Embryonic facial prominence (tissue), 1 donor: ENCODE data around the gene AP3S2.
"Not testable (repeated sequence)": the region's sequence is repeated elsewhere in the genome, so short reads cannot be mapped to it uniquely, and the experiment has no call there.

Experiments
- DNase-seq: peaks from one replicate; pipeline ENCODE4 v3.0.0-alpha.2; 2016; ENCODE audit errors: extremely low spot score

AP3S2 gene

DNA sequence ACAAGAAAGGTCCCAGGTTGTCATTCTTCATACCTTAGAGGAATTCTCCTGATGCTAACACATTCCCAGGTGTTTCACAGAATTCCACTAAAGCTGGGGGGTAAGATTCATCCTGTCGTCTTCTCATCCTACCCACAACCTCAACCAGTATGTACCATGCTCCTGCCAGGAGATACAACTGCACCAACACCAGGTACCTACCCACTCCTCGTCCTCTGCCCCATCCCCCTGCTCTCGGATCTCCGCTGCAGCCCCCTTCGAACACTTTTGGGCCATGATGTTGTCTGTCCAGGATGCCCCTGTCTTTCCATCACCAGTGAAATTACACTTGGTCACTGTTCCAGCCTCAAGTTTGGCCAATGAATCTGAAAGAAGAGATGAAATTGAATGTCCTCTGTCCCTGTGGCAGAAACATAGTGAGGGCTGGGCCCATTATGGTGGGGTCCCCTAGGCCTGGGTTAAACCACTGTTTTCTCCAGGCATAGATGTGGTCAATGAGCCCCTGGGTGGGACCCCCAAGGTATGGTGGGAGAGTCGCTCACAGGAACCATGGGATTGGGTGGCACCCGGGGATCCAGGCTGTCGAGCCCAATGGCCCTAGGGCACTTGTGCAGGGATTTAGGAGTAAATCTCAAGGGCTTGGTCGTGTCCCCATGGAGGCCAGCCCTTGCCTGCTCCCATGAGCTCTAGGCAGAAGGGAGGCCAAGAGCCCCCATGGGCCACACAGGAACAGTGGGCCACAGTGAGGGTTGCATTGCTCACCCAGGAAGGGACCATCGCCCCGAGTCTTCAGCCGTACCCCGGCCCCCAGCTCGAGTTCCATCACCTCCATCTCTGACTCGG, 9.4 kb upstream of the AP3S2 start:
- no peak for DNase-seq

DNA sequence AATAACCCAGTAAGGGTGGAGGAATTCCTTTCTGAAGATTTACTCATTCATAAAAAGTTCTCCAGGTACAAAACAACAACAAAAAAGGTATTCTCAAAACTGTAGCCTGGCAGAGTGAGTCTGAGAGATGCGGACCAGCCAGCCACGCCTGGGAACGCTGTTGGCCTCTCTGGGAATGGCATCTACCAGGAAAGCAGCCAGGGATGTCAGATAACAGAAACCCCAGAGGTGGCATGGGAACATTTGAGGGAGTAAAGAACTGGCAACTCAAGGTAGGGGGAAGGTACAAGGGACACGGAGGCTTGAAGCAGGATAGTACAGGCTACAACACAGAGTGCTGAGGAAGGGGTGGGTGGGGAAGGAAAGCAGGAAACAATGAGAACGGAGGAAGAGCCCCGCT, 7.1 kb upstream of the AP3S2 start:
- no peak for DNase-seq

DNA sequence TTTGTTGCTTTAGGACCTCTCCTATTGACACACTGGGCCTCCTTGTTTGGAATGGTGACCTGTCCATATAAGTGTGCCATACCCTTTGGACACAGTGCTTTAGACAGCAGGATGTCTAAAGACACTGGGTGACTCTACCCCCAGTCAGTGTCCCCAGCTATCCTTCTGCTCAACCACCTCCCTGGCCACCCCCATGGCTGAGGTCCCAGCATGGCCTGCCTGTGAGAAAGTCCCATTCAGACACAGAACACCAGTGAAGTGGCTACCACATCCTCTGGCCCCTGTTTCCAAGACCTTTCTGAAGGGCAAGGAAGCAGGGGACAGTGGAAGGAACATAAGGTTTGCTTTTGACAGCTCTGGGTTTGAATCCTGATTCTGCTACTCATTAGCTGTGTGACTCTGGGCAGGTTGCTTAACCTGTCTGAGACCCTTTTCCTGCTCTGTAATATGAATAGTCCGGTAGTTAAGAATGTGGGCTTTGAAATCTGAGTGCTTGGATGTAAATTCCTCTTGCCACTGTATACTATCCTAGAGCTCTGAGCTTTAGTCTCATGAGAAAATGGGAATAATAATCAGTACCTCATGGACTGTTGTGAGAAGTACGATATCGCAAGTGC, 6.3 kb upstream of the AP3S2 start:
- DNase-seq, result no peak

DNA sequence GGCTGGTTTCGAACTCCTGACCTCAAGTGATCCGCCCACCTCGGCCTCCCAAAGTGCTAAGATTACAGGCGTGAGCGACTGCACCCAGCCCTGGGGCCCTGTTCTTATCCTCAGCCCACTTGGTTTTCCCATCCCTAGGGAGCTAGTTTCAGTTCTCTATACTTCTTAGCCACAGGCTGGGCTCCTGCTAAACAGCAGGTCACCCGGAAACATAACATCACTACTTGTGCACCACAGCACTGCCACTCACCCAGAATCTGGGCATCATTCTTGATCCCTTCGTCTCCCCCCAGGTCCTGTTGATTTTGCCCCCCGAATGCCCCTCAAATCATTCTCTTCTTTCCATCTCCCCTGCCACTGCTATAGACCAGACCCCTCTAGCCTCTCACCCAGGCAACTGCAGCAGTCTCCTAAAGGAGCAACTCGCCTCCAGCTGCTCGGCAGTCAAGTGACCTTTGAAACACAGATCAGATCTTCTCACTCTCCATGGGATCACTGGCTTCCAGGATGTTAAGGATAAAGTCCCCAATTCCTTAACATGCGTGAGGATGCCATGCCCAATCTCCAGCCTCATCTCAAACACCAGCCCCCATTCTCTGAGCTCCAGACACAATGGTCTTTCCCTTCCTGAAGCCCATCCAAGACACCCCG, 5.6 kb upstream of the AP3S2 start:
- no peak for DNase-seq

DNA sequence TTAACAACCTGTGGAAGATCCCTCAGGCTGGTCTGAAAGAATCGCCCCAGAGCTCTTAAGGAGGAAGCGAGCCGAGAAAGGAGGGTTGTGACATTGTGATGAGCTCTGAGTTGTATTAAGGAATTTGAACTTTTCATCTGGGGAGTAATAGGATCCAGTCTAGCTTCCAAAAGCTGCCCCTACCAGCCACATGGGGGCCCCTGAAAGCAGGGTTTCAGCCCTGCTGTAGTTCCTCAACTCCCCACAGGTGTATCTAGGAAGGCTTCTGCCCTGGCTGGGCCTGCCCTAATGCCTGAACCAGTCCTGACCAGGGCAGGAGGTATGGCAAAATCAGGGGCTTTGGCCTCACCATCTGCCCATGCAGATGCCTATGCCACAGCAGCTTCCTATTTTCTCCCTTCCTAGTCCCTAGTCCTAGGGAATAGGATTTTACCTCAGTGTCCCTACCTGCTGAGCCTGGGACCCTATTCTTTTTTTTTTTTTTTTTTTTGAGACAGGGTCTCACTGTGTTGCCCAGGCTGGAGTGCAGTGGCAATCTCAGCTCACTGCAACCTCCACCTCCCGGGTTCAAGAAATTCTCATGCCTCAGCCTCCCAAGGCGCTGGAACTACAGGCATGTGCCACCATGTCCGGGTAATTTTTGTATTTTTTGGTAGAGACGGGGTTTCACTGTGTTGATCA, 5.0 kb upstream of the AP3S2 start:
- no peak for DNase-seq

DNA sequence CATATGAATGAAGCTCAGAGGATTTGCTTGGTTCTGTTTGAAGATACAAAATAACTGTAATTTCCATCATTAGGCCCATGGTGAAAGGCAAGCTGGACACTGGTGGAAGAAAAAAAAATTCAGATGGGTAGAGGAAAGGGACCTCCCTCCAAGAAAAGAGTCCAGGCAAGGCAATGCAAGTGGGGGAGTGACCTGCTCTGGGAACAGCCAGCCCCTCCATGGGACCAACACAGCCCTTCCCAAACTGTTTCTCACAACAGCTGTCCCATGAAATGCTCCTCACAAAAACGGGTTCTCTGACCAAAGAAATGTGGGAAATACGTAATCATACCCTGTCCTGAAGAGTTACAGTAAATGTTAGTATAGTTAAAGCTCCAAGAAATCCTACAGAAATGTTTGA, 4.4 kb upstream of the AP3S2 start:
- DNase-seq, result no peak

DNA sequence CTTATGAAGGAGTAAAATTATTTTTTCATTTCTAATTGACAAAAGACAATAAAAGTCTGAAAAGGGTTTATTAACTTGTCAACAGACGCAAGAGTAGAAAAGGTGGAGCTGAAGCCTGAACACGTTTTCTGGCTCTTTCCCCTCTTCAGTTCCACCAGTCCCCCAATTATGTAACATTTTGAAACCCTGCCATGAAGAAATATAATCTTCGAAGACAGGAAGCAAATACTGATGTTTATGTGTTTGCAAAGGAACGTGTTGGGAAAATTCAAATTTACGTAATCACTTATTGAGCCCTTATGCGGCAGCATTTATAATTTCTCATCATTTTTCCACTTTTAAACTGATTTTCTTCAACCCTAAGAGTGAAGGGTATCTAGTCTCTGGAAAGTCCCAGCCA, 767 bp downstream of the AP3S2 start:
- DNase-seq, result no peak

DNA sequence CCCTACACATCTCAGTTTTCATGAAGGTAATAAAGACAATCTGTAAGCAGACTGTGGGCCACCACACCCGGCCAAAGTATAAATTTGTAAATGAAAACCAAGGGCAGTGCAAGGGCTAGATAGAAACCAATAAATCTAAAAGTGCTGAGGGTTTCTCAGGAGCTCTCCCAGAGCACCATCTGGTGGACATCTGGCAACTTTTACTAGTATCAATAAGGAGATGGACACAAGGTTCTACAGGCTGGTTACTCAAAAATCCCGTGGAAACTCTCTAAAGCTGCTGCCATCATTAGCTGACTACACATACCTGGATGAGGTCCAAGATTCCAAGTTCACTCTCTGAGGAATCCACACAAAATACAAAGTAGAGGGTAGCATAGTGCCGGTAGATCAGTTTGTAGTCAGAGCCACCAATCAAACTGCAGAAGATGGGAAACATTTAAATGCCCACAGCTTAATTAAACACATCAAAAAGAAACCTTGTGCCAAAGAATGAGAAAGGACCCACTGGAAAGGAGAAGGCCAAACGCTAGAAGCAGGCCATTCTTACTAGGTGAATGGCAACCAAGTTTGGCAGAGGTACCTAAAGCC, 5.5 kb downstream of the AP3S2 start:
- DNase-seq, result no peak

DNA sequence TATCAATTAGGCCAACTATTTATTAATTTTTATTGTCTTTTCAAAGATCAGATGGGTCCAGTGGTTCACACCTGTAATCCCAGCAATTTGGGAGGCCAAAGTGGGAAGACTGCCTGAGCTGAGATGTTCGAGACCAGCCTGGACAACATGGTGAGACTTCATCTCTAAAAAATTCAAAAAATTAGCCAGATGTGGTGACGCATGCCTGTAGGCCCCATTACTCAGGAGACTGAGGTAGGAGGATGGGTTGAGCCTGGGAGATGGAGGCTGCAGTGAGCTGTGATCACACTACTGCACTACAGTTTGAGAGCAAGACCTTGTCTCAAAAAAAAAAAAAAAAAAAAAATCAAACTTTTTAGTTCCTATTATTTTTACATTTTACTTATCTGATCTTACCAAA, 8.2 kb downstream of the AP3S2 start:
- no peak for DNase-seq

DNA sequence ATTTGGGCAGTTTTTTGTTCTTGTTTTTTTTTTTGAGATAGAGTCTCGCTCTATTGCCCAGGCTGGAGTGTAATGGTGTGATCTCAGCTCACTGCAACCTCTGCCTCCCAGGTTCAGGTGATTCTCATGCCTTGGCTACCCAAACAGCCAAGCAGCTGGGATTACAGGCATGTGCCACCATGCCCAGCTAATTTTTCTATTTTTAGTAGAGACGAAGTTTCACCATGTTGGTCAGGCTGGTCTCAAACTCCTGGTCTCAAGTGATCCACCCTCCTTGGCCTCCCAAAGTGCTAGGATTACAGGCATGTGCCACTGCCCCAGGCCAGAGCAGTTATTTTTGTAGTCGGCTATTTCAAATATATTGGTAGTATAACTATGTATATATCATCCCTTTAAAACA, 8.6 kb downstream of the AP3S2 start:
- not testable (repeated sequence) for DNase-seq

DNA sequence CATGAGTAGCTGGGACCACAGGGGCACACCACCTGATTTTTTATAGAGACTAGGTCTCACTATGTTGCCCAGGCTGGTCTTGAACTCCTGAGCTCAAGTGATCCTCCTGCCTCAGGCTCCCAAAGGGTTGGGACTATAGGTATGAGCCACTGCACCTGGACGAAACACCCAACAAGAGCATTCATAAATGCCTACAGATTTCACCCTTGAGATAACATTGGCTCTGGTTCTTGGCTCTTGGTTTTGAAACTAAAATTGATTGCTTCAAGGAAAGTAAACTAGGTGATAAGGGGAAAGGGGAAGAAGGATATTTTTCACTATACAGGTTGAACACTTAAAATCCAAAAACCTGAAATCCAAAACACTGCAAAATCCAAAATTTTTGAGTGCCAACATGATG, 10.3 kb downstream of the AP3S2 start:
- no peak for DNase-seq

DNA sequence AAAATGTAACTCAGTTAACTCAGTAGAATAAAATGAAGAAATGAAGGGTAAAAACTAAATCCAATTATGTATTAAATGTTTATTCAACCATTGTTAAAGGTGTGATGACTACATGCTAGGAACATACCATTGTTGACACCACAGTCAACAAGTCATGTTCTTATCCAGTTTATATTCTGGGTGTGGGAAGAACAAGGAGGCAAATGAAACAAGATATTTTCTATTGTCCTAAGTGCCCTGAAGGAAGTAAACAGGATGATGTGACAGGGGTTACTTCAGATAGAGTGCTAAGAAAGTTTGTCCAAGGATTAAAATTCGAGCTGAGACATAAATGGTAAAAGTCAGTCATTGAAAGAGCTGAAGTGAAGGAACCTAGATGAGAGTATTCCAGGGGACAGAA, 13.1 kb downstream of the AP3S2 start:
- DNase-seq, result no peak

DNA sequence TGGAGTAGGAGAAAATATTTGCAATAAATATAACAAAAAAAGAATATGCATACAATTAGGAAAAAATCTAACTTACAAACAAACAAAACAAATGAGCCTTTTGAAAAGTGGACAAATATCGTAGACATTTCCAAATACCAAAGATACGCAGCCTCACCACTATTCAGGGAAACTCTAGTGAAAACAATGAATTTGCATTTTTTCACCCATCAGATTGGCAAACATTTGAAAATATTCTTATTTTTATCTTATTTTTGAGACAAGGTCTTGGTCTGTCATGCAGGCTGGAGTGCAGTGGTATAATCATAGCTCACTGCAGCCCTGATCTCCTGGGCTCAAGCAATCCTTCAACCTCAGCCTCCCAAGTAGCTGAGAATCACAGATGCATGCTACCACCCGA, 15.5 kb downstream of the AP3S2 start:
- no peak for DNase-seq

DNA sequence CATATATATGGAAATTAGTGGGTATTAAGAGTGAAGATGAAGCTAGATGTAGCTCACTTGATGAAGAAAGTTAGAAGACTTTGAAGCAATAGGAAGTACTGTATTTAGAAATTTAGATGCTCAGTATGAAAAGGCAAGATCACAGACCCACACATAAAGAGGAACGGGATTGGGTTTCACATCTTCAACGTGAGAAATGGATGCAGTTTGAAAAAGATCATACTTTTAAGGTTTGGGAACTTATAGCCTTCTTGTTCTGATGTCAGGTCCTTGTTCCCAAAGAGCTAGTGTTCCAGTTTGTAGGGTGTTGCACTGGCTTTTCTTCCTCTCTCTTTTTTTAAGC, 16.7 kb downstream of the AP3S2 start:
- DNase-seq, result no peak

DNA sequence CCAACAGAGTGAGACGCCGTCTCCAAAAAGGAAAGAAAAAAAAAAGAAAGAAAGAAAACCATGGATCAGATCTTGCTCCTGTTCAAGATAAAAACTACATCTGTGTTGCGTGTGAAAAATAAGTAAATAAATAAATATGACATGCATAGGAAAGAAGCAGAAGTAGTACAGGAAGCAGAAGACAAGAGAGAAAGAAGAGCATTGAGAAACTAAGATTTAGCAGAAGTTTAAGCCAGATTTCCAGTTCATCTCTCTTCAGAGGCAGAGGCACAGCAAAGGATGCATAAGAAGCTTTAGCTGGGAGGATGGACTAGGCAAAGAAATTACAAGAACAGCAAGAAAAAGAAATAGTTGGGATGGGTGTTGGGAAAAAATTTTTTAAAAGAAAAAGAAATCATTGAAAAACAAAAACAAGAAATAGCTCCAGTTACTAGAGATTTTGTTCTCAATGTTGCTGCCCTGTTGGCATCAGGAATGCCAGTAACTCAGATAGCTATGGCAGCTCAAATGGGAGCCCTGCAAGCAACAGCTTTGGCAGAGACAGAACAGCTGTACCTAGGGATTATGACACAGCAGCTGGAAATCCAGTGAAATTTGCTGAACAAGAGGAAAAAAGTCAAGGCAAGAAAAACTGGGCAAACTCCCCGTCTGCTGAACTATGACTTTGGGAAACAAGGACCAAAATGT, 17.3 kb downstream of the AP3S2 start:
- no peak for DNase-seq

DNA sequence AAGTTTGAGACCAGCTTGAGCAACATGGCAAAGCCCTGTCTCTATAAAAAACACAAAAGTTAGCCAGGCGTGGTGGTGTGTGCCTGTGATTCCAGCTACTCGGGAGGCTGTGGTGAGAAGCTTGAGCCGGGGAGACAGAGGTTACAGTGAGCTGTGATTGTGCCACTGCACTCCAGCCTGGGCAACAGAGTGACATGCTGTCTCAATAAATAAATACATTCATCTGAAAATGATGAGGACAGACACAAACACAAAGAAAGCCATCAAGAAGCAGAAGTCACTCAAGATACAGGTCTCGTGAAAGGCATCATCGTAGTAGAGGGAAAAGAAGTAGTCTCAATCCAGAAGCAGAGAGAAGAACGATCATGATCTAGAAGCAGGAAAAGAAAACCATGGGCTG, 18.1 kb downstream of the AP3S2 start:
- DNase-seq, result no peak

DNA sequence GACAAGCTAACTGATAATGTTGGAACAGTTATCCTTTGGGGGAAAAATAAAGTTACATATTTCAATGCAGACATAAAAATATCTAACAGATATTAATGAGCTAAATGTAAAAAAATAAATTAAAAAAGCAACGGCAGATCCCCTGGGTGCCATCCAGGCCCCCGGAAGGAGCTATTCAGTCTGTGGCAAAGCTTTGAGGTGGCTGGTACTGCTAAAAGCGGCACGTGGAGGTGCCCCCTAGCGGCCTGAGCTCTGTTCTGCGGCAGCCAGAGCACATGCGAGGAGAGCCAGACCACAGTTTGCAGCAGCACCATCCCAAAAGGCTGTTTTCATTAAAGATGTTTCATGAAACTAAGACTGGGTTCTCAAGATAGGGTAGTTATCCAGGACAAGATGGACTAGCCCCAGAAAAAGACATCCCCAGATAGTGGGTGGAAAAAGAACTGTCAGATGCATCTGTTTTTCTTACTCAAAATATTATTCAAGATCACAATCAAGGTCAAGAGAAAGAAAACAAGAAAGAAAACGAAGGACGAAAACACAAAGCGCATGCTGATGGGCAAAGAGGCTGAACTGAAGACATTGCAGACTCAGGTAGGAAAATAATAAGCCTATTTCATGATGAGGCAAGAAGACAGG, 18.7 kb downstream of the AP3S2 start:
- peak; percentile 55 for DNase-seq

DNA sequence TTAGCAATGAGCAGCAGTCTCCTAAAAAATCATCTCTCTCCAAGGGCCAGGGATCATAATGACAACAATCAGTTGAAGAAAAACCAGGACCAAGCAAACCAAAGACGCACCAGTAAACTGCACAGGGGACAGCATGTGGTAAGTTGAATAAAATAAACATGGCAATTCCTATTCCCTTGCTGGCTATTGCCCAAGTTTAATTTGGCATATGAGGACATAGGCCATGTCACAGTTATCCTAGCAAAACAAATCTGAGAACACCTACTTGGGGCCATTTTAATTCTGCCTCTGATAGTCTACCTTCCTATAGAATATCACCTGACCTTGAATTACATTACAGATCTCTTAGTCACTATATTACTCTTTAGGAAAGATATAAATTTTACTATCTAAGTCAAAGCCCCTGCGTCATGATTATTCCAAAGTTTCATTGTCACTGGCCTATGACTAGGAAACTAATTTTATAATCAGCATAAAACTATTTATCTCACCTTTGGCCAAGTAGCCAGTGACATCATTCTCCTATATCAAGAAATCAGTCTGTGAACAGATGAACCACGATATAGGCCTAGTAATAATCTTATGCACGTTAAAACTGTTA, 23.0 kb downstream of the AP3S2 start:
- no peak for DNase-seq

DNA sequence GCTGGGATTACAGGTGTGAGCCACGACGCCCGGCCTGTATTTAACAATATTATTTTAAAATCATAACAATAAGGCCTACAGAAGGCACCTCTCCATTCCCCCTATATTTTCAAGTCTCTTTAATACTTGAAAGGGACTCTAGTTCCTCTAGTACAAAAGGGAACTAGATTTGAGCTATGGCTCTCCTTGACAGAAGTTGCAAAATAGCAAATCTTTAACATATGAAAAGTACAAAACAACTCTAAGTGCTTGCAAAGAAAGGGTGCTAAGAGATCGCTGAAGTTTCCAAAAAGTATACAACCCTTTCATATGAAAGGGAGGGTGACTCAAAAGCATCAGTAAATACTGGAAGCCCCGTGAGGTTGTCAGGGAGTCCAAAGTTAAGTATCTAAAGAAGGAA, 23.8 kb downstream of the AP3S2 start:
- DNase-seq, result no peak

DNA sequence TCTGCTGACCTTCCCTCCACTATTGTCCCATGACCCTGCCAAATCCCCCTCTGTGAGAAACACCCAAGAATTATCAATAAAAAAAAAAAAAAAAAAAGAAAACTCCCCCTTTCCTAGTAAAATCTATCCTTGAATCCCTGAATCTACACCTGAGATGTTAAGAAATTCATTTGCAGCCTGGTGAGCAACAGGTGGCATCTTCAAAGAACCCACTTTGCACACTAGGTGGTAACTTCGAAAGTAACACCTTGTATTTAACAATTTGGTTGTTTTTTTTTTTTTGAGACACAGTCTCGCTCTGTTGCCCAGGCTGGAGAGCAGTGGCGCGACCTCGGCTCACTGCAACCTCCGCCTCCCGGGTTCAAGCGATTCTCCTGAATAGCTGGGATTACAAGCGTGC, 24.3 kb downstream of the AP3S2 start:
- not testable (repeated sequence) for DNase-seq
